ENCODE measurements around the gene PSMD10. TPM values are rescaled to one million over a fixed set of nuclear protein-coding genes. Genes with fewer than 3 reads are reported as not detected.

The PSMD10 gene
- total RNA-seq, 4 donors from 2014 or later: 39.4 to 53.4 (median 42.1) TPM

GRCh38 chrX:108122748-108123147 is 31.4 kb upstream of the PSMD10 start:
- no peak for TF ChIP-seq CTCF (IDR thresholded peaks at IDR 0.05)
- Histone ChIP-seq H3K9me3 (no peaks in the 10 kb centered on the region), H3K4me1 (peaks cover 0 to 43% (median 0%) of the 10 kb centered on the region in 3 donors), H3K27me3 (no peaks in the 10 kb centered on the region), H3K36me3 (peaks cover 0 to 4% of the 10 kb centered on the region in 2 donors), H3K4me3 (no peak overlapping the region), H3K27ac (no peak overlapping the region)
- WGBS, 2 donors (ENCODE audit: low coverage in 1 of 2): no CpG with 5 or more reads among the region's 2 CpGs
- no peak for ATAC-seq

- TF ChIP-seq POLR2AphosphoS5 (IDR thresholded peaks at IDR 0.05) (no peak), POLR2A (IDR thresholded peaks at IDR 0.05) (no peak), EP300 (IDR thresholded peaks at IDR 0.05) (no peak), CTCF (IDR thresholded peaks at IDR 0.05) (no peak)
These were observed 29.9 kb upstream of the PSMD10 start for GRCh38 chrX:108121291-108121690.

GRCh38 chrX:108117988-108118387 is 26.6 kb upstream of the PSMD10 start:
- TF ChIP-seq CTCF (IDR thresholded peaks at IDR 0.05) (no peak), POLR2A (IDR thresholded peaks at IDR 0.05) (no peak), EP300 (IDR thresholded peaks at IDR 0.05) (no peak), POLR2AphosphoS5 (IDR thresholded peaks at IDR 0.05) (no peak)
- H3K27ac ChIP-seq: no peak overlapping the region
- no peak overlapping the region for H3K4me3 ChIP-seq
- H3K4me1 ChIP-seq: peaks cover 0 to 44% (median 0%) of the 10 kb centered on the region in 3 donors
- no peaks in the 10 kb centered on the region for H3K27me3 ChIP-seq
- no peak for ATAC-seq
- no peaks in the 10 kb centered on the region for H3K36me3 ChIP-seq
- WGBS, 2 donors (ENCODE audit: low coverage in 1 of 2): 32 to 64% methylated on average over 1 to 3 of the region's 3 CpGs
- H3K9me3 ChIP-seq: no peaks in the 10 kb centered on the region

More at GRCh38 chrX:108121291-108121690, 29.9 kb upstream of the PSMD10 start:
- Histone ChIP-seq H3K27ac (peak overlapping the region in 2 of 4 donors; percentile 14 to 34), H3K9me3 (no peaks in the 10 kb centered on the region), H3K27me3 (no peaks in the 10 kb centered on the region), H3K4me1 (peaks cover 0 to 49% (median 0%) of the 10 kb centered on the region in 3 donors), H3K36me3 (no peaks in the 10 kb centered on the region), H3K4me3 (no peak overlapping the region)
- WGBS, 2 donors (ENCODE audit: low coverage in 1 of 2): 8 to 10% methylated on average over 2 to 3 of the region's 3 CpGs
- ATAC-seq: no peak

- H3K36me3 ChIP-seq: no peaks in the 10 kb centered on the region
These were observed 23.2 kb upstream of the PSMD10 start for GRCh38 chrX:108114541-108114940.

More at GRCh38 chrX:108114541-108114940, 23.2 kb upstream of the PSMD10 start:
- ATAC-seq: no peak
- Histone ChIP-seq H3K4me3 (no peak overlapping the region), H3K27ac (no peak overlapping the region), H3K27me3 (no peaks in the 10 kb centered on the region), H3K9me3 (no peaks in the 10 kb centered on the region), H3K4me1 (peaks cover 0 to 12% (median 0%) of the 10 kb centered on the region in 3 donors)
- TF ChIP-seq POLR2AphosphoS5 (IDR thresholded peaks at IDR 0.05): no peak
- no peak for TF ChIP-seq EP300 (IDR thresholded peaks at IDR 0.05)
- TF ChIP-seq POLR2A (IDR thresholded peaks at IDR 0.05): no peak
- no peak for TF ChIP-seq CTCF (IDR thresholded peaks at IDR 0.05)
